Measurements from ENCODE around the gene DNMT3B.

DNMT3B gene

DNA sequence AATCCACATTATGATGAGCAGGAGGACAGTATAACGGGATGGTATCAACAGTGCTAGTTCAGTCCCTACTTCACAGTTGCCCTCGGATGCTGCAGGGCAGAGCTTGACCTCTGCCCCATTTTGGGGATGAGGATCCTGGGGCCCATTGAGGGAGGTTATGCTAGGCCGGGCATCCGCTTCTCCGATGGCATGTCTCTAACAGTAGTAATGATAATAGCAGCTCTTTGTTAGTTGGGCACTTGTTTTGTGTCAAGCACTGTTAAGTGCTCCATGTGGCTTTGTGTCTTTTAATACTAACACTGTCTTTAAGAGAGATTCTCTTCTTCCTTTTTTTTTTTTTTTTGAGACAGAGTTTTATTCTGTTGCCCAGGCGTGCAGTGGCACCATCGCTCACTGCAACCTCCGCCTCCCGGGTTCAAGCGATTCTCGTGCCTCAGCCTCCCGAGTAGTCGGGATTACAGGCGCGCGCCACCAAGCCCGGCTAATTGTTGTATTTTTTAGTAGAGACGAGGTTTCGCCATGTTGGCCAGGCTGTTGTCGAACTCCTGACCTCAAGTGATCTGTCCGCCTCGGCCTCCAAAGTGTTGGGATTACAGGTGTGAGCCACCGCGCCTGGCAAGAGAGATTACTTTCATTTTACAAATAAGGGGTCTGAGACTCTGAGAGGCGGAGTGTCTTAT is 58.7 kb downstream of the DNMT3B start:
- H3K36me3 ChIP-seq (ENCODE audit: low read length), result no peaks in the 10 kb centered on the region
- H3K27ac ChIP-seq (ENCODE audit: low read depth, low read length), result peak overlapping the region; percentile 73
- peaks cover 41% of the 10 kb centered on the region; the same call in 1 of the 2 replicates for H4K20me1 ChIP-seq (ENCODE audit: low read depth, low read length)
- H3K9me3 ChIP-seq (ENCODE audit: insufficient read depth, low read length), result no peaks in the 10 kb centered on the region
- no peaks in the 10 kb centered on the region for H3K9me2 ChIP-seq (replicated peaks; ENCODE audit: insufficient read depth, low read length)
- H3K4me3 ChIP-seq (ENCODE audit: insufficient read depth, low read length, poor library complexity, severe bottlenecking), result peak overlapping the region; percentile 77
- 0 out of 2 replicates have a peak, but pooled peaks cover 9% of the 10 kb centered on the region for H3F3A ChIP-seq (ENCODE audit: insufficient read depth)
- H3K27me3 ChIP-seq (ENCODE audit: low read length), result no peaks in the 10 kb centered on the region
- H3K79me2 ChIP-seq (ENCODE audit: insufficient read depth, low read length), result peaks cover 59% of the 10 kb centered on the region
- TF ChIP-seq, protein P1, sequence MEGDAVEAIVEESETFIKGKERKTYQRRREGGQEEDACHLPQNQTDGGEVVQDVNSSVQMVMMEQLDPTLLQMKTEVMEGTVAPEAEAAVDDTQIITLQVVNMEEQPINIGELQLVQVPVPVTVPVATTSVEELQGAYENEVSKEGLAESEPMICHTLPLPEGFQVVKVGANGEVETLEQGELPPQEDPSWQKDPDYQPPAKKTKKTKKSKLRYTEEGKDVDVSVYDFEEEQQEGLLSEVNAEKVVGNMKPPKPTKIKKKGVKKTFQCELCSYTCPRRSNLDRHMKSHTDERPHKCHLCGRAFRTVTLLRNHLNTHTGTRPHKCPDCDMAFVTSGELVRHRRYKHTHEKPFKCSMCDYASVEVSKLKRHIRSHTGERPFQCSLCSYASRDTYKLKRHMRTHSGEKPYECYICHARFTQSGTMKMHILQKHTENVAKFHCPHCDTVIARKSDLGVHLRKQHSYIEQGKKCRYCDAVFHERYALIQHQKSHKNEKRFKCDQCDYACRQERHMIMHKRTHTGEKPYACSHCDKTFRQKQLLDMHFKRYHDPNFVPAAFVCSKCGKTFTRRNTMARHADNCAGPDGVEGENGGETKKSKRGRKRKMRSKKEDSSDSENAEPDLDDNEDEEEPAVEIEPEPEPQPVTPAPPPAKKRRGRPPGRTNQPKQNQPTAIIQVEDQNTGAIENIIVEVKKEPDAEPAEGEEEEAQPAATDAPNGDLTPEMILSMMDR (IDR thresholded peaks at IDR 0.05; ENCODE audit: insufficient read depth, low read length, poor library complexity, severe bottlenecking), result no peak
- TF ChIP-seq EZH2phosphoT487 (conservative IDR thresholded peaks at IDR 0.05; ENCODE audit: low read length), result no peak
- H3K9ac ChIP-seq (ENCODE audit: low read length), result peak overlapping the region; percentile 82
- no peak overlapping the region for H2AFZ ChIP-seq (ENCODE audit: low read depth, low read length, severe bottlenecking)
- H3K4me2 ChIP-seq (ENCODE audit: low read depth, low read length, poor library complexity, severe bottlenecking), result peak overlapping the region; percentile 76

DNA sequence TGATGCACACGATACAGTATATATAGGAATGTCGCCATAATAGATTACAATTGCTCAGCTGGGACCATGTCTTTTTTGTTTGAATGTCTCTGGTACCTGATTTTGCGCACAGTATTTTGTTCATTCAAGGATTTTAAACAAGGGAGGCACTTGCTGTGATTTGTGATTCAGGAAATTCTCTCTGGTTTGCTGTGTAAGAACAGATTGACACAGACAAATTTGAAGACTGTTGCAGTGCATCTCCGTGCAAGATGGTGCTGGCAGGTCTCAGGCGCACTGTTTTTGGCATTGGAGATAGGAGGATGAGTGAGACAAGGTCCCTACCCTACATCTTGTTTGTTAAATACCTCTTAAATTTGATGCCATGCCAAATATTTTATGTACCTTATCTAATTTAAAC is 60.0 kb downstream of the DNMT3B start:
- Histone ChIP-seq H4K20me1 (ENCODE audit: low read depth, low read length) (peaks cover 41% of the 10 kb centered on the region; the same call in 1 of the 2 replicates), H3K9me2 (replicated peaks; ENCODE audit: insufficient read depth, low read length) (no peaks in the 10 kb centered on the region), H2AFZ (ENCODE audit: low read depth, low read length, severe bottlenecking) (no peak overlapping the region), H3K4me2 (ENCODE audit: low read depth, low read length, poor library complexity, severe bottlenecking) (peak overlapping the region; percentile 76), H3K27ac (ENCODE audit: low read depth, low read length) (no peak overlapping the region), H3K79me2 (ENCODE audit: insufficient read depth, low read length) (peaks cover 69% of the 10 kb centered on the region), H3K9ac (ENCODE audit: low read length) (peak overlapping the region; percentile 82; the same call in 1 of the 2 replicates), H3F3A (ENCODE audit: insufficient read depth) (0 out of 2 replicates have a peak, but pooled peaks cover 9% of the 10 kb centered on the region), H3K36me3 (ENCODE audit: low read length) (no peaks in the 10 kb centered on the region), H3K27me3 (ENCODE audit: low read length) (no peaks in the 10 kb centered on the region), H3K9me3 (ENCODE audit: insufficient read depth, low read length) (no peaks in the 10 kb centered on the region), H3K4me3 (ENCODE audit: insufficient read depth, low read length, poor library complexity, severe bottlenecking) (no peak overlapping the region)
- TF ChIP-seq, protein P1 (IDR thresholded peaks at IDR 0.05; ENCODE audit: insufficient read depth, low read length, poor library complexity, severe bottlenecking), result no peak
- TF ChIP-seq EZH2phosphoT487 (conservative IDR thresholded peaks at IDR 0.05; ENCODE audit: low read length), result no peak

DNA sequence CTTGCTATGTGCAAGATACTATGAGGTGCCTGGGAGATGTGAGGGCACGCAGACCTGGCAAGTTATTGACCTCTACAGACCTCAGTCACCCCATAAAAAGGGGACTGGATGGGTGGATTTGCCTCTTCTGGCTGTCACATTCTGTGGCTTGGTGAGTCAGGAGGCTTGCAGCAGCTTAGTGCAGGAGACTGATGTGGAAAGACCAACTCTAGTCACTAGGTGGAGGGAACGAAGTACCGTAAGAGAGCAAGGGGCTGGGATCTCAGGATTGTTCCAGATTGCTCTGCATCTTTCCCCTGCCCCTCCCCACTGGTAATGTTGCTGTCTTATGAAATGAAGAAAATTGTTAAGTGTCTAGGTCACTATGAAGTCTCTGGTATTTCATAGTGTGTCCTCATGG is 60.9 kb downstream of the DNMT3B start:
- Histone ChIP-seq H2AFZ (ENCODE audit: low read depth, low read length, severe bottlenecking) (no peak overlapping the region), H3K36me3 (ENCODE audit: low read length) (no peaks in the 10 kb centered on the region), H3K27ac (ENCODE audit: low read depth, low read length) (no peak overlapping the region), H3K4me3 (ENCODE audit: insufficient read depth, low read length, poor library complexity, severe bottlenecking) (no peak overlapping the region), H3K27me3 (ENCODE audit: low read length) (no peaks in the 10 kb centered on the region), H3K9me2 (replicated peaks; ENCODE audit: insufficient read depth, low read length) (no peaks in the 10 kb centered on the region), H3K9me3 (ENCODE audit: insufficient read depth, low read length) (no peaks in the 10 kb centered on the region), H3K4me2 (ENCODE audit: low read depth, low read length, poor library complexity, severe bottlenecking) (no peak overlapping the region), H4K20me1 (ENCODE audit: low read depth, low read length) (peaks cover 41% of the 10 kb centered on the region; the same call in 1 of the 2 replicates), H3K9ac (ENCODE audit: low read length) (no peak overlapping the region), H3F3A (ENCODE audit: insufficient read depth) (0 out of 2 replicates have a peak, but pooled peaks cover 5% of the 10 kb centered on the region), H3K79me2 (ENCODE audit: insufficient read depth, low read length) (peaks cover 77% of the 10 kb centered on the region)
- TF ChIP-seq, protein P1 (IDR thresholded peaks at IDR 0.05; ENCODE audit: insufficient read depth, low read length, poor library complexity, severe bottlenecking), result no peak
- TF ChIP-seq EZH2phosphoT487 (conservative IDR thresholded peaks at IDR 0.05; ENCODE audit: low read length), result no peak
